Thyroid gland (tissue), 4 donors: ENCODE results near the gene PLA2G4A. TPM values are rescaled to one million over a fixed set of nuclear protein-coding genes. Genes with fewer than 3 reads are reported as not detected.

Experiments used
- DNase-seq, 2 donors: peaks; one replicate each; pipeline ENCODE4 v3.0.0-alpha.2; 2019
- H3K27ac ChIP-seq, 3 donors: fragments of 200-600 bp; sonication (generic); 1 replicate in 2 of 3; 2 replicates in 1 of 3; pipeline ENCODE4 v1.5.1; 2016 to 2019; ENCODE audit warnings: mild to moderate bottlenecking in 1 of 3, moderate library complexity in 1 of 3
- H3K27me3 ChIP-seq: fragments of 200-600 bp; sonication (generic); one replicate; pipeline ENCODE4 v1.5.1; 2019
- H3K36me3 ChIP-seq, 2 donors: fragments of 200-600 bp; sonication (generic); one replicate each; pipeline ENCODE4 v1.5.1; 2016 to 2019
- H3K4me1 ChIP-seq, 2 donors: fragments of 200-600 bp; sonication (generic); one replicate each; pipeline ENCODE4 v1.5.1; 2017 to 2019
- H3K4me3 ChIP-seq, 3 donors: fragments of 200-600 bp; sonication (generic); replicated peaks in 1 of 3; 1 replicate in 2 of 3; 2 replicates in 1 of 3; pipeline ENCODE4 v1.5.1; 2016; ENCODE audit warnings: mild to moderate bottlenecking in 1 of 3
- H3K9me3 ChIP-seq: fragments of 200-600 bp; sonication (generic); one replicate; pipeline ENCODE4 v1.5.1; 2017
- POLR2A ChIP-seq, 2 donors: fragments of 450-650 bp; IDR thresholded peaks; one replicate each; pipeline ENCODE4 v1.6.1; 2017; ENCODE audit warnings: antibody characterized with exemption in 2 of 2, mild to moderate bottlenecking in 2 of 2, moderate library complexity in 1 of 2
- WGBS, 2 donors: methylation state at CpG; one replicate each; pipeline ENCODE4 v1.1.5; 2017; 5-methylcytosine and 5-hydroxymethylcytosine counted together
- intact Hi-C: fragments of 100-400 bp; cut with DNase I; formaldehyde crosslinking; loops from one replicate; pipeline ENCODE4 v1.15.1; 2023
- total RNA-seq, 4 donors: library from RNA; depleted of rRNA; stranded (reverse); fragments of >200 nt; gene quantifications; one replicate each; pipeline ENCODE4 v1.2.3, GENCODE V29; 2016
- TF ChIP-seq, protein P1 (sequence below), 6 experiments: fragments of 200-600 bp in 3 of 6; fragments of 450-650 bp in 3 of 6; sonication (generic) in 3 of 6; IDR thresholded peaks; one replicate each; pipeline ENCODE4 v1.5.1; 2016 to 2019; ENCODE audit warnings: antibody characterized with exemption in 6 of 6, mild to moderate bottlenecking in 2 of 6, inconsistent platforms in 1 of 6, moderate library complexity in 1 of 6

The PLA2G4A gene
- total RNA-seq, 4 donors from 2014 or later: 3.4 to 6.4 (median 5.2) TPM

DNA sequence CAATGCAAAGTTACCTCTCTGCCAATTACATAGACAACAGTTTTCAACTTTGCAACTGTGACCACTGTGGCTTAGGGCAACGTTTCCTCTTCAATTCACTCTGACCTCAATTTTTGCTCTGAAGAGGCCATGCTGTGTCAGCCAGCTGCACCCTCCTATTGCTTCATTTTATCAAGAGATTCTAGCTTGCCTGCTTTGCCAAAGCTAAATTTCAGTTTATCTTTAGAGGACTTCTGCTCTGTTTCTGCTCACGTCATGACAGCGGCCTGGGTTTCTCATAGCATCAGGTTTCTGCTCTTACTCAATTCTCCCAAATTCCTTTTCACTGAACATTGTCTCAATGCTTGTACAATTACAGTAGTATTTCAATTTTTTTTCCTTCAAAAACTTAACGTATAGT is 154.6 kb downstream of the PLA2G4A start:
- DNase-seq: no peak

DNA sequence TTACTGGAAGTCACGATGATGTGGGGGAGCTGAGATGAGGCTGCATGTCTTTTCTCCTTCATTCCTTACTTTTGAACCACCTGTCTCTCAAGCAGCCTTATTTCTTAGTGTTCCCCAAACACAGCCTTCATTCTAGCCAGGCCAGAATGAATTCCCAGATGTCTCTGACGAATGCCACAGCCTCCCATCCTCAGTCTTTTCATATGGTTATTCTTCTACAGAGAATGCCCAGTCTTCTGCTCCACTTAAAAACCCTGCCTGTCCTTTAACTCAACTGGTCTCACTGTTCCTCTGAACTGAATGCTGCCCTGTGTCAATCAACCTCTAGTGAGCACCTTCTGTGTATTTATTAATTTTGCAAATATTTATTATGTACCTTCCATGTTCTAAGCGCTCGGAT is 156.2 kb downstream of the PLA2G4A start:
- TF ChIP-seq, protein P1, sequence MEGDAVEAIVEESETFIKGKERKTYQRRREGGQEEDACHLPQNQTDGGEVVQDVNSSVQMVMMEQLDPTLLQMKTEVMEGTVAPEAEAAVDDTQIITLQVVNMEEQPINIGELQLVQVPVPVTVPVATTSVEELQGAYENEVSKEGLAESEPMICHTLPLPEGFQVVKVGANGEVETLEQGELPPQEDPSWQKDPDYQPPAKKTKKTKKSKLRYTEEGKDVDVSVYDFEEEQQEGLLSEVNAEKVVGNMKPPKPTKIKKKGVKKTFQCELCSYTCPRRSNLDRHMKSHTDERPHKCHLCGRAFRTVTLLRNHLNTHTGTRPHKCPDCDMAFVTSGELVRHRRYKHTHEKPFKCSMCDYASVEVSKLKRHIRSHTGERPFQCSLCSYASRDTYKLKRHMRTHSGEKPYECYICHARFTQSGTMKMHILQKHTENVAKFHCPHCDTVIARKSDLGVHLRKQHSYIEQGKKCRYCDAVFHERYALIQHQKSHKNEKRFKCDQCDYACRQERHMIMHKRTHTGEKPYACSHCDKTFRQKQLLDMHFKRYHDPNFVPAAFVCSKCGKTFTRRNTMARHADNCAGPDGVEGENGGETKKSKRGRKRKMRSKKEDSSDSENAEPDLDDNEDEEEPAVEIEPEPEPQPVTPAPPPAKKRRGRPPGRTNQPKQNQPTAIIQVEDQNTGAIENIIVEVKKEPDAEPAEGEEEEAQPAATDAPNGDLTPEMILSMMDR (IDR thresholded peaks at IDR 0.05): no peak
- no peak for TF ChIP-seq POLR2A (IDR thresholded peaks at IDR 0.05)
- intact Hi-C loops: loop anchor here (5.0 to 10.0 kb wide), 2 partner anchors 380 to 498 kb away; no protein-coding TSS in a partner anchor
- WGBS, 2 donors: 94% methylated on average over 4 of the region's 4 CpGs

More for the DNA sequence above, 154.6 kb downstream of the PLA2G4A start:
- WGBS, 2 donors: 78% methylated on average over 4 of the region's 4 CpGs
- H3K36me3 ChIP-seq: no peaks in the 10 kb centered on the region
- intact Hi-C loops: loop anchor here (5.0 to 10.0 kb wide), 2 partner anchors 379 to 496 kb away; no protein-coding TSS in a partner anchor
- no peak overlapping the region for H3K27ac ChIP-seq
- TF ChIP-seq POLR2A (IDR thresholded peaks at IDR 0.05): no peak
- TF ChIP-seq, protein P1 (IDR thresholded peaks at IDR 0.05): no peak
- H3K4me1 ChIP-seq: no peaks in the 10 kb centered on the region
- H3K27me3 ChIP-seq: no peaks in the 10 kb centered on the region
- no peak overlapping the region for H3K4me3 ChIP-seq
- no peaks in the 10 kb centered on the region for H3K9me3 ChIP-seq

DNA sequence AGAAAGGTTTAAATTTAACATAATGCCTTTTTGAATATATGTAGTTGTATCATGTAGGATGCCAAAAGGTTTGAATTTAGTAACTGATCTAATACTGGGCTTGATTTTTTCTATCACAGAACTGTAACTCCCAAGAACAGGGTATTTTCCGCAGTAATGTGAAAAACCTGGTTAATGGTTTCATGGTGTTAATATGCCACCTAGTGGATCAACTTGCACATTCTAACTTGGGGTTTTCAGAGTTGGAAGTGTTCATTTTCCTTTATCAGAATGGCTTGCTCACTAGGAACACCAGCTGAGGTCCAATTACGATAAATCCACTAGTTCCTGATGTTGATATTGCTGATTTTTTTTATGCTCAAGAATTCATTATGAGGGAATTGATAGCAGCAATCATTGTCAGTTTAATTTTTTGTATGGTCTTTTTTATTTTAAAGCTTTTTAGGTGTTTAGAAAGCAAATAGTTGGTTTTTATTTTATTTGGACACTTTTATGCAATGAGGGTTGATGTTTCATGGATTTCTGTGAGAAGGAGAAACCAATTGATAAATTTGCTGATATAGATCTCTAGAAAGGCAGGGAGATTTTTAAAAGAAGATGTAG is 157.2 kb downstream of the PLA2G4A start:
- no peaks in the 10 kb centered on the region for H3K4me1 ChIP-seq
- no peaks in the 10 kb centered on the region for H3K36me3 ChIP-seq
- intact Hi-C loops: loop anchor here (10.0 kb wide), 1 partner anchor 381 kb away; no protein-coding TSS in a partner anchor
- H3K9me3 ChIP-seq: no peaks in the 10 kb centered on the region
- H3K27me3 ChIP-seq: no peaks in the 10 kb centered on the region
- no peak overlapping the region for H3K27ac ChIP-seq
- DNase-seq: no peak
- TF ChIP-seq POLR2A (IDR thresholded peaks at IDR 0.05): no peak
- TF ChIP-seq, protein P1 (IDR thresholded peaks at IDR 0.05): peak in 5 of 6 experiments; percentile 26 to 76 (median 61)
- WGBS, 2 donors: 9 to 12% methylated on average over 2 of the region's 2 CpGs
- no peak overlapping the region for H3K4me3 ChIP-seq

More for the DNA sequence above, 156.2 kb downstream of the PLA2G4A start:
- Histone ChIP-seq H3K9me3 (no peaks in the 10 kb centered on the region), H3K4me1 (no peaks in the 10 kb centered on the region), H3K27ac (no peak overlapping the region), H3K36me3 (no peaks in the 10 kb centered on the region), H3K4me3 (no peak overlapping the region), H3K27me3 (no peaks in the 10 kb centered on the region)
- DNase-seq: no peak

DNA sequence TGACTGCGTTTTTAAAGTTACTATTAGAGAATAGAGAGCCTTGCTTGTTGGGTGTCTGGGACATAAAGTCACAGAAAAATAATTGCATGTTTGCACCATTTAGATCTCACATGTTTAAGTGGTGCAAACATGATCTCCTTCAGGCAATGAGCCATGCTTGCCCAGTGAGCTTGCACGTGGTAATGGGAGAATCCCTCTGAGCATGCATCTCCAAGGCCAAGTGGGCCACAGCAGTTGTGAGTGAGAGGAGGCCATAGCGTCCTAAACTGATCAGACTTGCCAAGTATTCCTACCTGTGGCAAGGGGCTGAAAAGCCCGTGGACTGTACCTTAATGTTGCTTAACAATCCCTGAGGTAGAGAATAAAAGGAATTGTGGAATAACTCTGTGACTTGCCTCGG is 158.3 kb downstream of the PLA2G4A start:
- no peaks in the 10 kb centered on the region for H3K9me3 ChIP-seq
- 77 to 78% methylated on average over 5 of the region's 5 CpGs for WGBS, 2 donors
- H3K4me3 ChIP-seq: no peak overlapping the region
- no peaks in the 10 kb centered on the region for H3K4me1 ChIP-seq
- intact Hi-C loops: loop anchor here (10.0 kb wide), 1 partner anchor 382 kb away; no protein-coding TSS in a partner anchor
- DNase-seq: no peak
- TF ChIP-seq POLR2A (IDR thresholded peaks at IDR 0.05): no peak
- TF ChIP-seq, protein P1 (IDR thresholded peaks at IDR 0.05): no peak
- H3K36me3 ChIP-seq: no peaks in the 10 kb centered on the region
- H3K27ac ChIP-seq: no peak overlapping the region
- no peaks in the 10 kb centered on the region for H3K27me3 ChIP-seq

DNA sequence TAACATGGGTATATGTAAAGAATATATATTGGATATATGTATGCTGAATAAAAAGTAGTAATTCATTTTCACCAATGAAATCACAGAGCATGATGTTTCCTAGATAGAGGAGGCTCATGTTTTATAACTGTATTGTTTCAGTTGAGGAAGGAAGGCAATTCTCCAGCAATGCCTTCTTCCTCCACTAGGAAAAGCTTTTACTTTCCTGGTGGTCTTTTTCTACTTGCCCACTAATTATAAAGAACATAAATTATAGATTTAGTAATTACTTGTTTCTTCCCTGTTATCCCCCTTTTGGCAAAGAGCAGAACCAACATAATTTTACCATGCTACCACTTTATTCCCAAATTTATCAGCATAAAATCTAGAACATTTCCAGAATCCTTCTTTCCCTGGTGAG is 159.0 kb downstream of the PLA2G4A start:
- H3K4me3 ChIP-seq: no peak overlapping the region
- DNase-seq: no peak
- TF ChIP-seq, protein P1 (IDR thresholded peaks at IDR 0.05): no peak
- TF ChIP-seq POLR2A (IDR thresholded peaks at IDR 0.05): no peak
- intact Hi-C loops: loop anchor here (10.0 kb wide), 1 partner anchor 383 kb away; no protein-coding TSS in a partner anchor
- no peaks in the 10 kb centered on the region for H3K4me1 ChIP-seq
- no peaks in the 10 kb centered on the region for H3K9me3 ChIP-seq
- H3K27ac ChIP-seq: no peak overlapping the region
- no peaks in the 10 kb centered on the region for H3K36me3 ChIP-seq
- H3K27me3 ChIP-seq: no peaks in the 10 kb centered on the region
